ENCODE data around the gene PUS10. TPM values are rescaled to one million over a fixed set of nuclear protein-coding genes. Genes with fewer than 3 reads are reported as not detected.

The PUS10 gene
- total and polyA plus RNA-seq, 2 of the 8 experiments (the other 6 are each of a cell fraction or from before 2014, with no cell fraction given): 1.3 to 3.1 TPM

- TF ChIP-seq EP300 (IDR thresholded peaks at IDR 0.05; ENCODE audit: borderline replicate concordance in 1 of 2, low read depth in 2 of 2, low read length in 2 of 2): no peak
- TF ChIP-seq, protein P1, sequence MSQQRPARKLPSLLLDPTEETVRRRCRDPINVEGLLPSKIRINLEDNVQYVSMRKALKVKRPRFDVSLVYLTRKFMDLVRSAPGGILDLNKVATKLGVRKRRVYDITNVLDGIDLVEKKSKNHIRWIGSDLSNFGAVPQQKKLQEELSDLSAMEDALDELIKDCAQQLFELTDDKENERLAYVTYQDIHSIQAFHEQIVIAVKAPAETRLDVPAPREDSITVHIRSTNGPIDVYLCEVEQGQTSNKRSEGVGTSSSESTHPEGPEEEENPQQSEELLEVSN (IDR thresholded peaks at IDR 0.05): no peak
These were observed 57.3 kb downstream of the PUS10 start (continued) for GRCh38 chr2:60960706-60961105.
